GM19397 (cell line): ENCODE results near the gene HSBP1.

Experiments
- ATAC-seq: cut with Tn5 transposase; IDR thresholded peaks from one replicate; pipeline ENCODE4 v1.9.1; 2021; ENCODE audit warnings: mild to moderate bottlenecking, moderate library complexity; ENCODE audit not compliant: unreplicated experiment

HSBP1 gene

DNA sequence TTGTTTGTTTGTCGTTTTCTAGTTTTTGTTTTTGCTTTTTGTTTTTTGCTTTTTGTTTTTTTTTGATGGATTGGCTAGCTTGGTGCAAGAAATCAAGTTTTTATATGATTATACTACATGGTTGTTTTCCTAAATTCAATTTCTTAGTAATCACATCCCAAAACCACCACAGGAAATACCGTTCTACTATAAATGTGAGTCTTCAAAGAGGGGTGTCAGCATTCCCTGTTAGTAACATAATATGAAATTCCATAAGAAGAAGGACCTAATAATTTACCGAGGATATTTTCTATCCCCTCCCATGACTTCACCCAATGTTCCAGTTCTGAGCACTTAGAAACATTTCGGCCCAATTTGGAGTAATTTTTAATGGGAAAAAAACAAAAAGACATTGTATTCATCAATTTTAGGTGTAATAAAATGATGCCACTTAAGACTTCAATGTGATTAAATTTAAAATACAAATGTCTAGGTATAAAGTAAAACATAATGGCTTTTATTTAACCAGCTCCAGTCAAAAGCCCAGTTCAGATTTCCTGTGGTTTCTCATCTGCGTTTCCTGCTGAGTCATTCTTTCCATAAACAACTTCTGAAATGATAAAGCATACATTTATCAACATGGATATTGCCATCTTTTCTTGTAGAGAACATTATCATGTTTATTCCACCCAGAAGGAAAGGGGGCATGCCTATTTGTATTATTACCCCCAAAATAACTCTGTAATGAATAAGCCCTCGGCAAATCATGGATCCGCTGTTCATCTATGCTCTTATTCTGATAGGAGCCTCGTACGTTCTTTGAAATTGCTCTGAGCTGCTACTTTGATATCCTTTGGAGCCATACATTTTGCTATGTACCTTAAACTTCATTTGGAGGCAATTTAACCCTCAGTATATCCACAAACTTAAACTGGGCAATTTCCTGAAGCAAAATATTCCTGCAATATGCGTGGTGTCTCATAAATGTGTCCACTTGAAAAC lies 28.1 kb downstream of the HSBP1 start:
- no peak for ATAC-seq

DNA sequence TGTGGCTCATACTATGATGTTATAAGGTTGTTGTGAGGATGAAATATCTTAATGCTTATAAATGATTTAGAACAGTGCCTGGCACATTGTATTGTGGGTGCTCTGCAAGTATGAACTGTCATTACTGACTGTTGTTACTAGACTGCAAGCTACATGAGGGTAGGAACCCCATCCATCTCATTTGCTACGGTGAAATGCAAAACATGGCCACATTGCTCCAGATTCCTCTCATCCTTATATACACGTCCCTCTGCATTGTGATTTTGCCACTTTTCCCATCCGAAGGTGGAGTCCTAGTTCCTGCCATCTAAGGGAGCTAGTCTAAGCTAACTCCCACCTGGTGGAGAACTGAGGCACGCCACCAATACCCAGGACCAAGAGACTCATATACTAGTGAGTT lies 29.8 kb downstream of the HSBP1 start:
- no peak for ATAC-seq

DNA sequence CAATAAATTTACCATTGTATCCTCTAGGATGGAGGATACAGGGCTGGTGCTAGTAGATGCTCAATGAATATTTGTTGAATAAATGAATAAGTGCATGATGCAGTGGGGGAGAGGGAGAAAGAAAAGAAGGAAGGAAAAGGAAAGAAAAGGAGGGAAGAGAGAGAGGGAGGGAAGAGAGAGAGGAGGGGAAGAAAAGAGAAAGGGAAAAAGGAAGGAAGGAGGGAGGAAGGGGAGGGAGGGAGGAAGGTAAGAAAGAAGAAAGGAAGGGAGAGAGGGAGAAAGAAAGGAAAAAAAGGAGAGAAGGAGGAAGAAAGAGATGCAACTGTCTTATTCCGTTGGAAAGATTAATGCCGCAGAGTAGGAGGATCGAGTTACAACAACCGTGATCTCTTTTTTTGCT lies 30.4 kb downstream of the HSBP1 start:
- ATAC-seq = no peak

DNA sequence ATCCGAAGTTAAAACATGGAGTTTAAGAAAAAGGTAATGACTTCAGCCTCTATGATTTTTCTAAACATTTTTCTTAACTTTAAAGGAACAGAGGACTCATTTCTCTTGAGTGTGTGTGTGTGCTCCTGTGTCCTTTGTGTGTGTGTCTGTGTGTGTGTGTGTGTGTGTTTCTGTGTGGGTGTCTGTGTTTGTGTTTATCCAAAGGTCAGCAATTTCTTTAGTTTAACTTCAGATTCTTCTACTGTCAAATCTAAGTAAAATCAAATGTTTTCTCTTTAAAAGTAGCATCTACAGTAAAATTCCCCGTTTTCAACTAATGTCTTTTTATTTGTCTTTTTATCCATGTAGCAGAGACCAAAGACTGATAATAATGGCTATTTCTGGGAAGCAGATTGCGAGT lies 31.8 kb downstream of the HSBP1 start:
- no peak for ATAC-seq

DNA sequence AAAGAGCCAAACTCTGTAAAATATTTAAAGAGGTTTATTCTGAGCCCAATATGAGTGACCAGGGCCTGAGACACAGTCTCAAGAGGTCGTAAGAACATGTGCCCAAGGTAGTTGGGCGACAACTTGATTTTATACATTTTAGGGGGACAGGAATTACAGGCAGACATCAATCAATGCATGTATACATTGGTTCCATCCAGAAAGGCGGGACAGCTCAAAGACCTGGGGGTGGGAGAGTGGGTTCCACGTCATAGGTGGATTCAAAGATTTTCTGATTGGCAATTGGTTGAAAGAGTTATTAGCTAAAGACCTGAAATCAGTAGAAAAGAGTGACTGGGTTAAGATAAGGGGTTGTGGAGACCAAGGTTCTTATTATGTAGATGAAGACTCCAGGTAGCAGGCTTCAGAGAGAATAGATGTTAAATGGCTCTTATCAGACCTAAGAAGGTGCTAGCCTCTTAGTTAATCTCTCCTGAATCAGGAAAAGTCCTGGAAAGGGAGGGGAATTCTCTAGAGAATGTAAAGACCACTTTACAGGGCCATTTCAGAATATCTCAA lies 32.4 kb downstream of the HSBP1 start:
- ATAC-seq = no peak

DNA sequence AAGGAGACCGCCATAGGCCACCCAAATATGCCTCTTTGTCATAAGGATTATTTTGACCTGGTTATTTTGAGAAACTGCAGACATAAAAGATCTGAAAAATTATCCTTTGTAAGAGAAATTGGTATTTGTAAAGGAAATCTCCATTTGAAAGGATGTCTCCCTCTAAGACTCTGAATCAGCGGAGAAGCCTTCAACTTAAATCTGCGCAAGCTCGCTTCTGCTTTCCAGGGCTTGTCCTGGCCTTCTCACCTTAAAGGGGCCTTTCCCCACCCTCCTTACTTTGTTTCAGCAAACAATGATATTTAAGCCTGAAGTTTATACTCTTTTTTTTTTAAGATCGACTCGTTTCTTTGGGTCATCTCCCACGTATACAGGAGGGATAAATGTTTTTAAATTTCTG lies 34.5 kb downstream of the HSBP1 start:
- ATAC-seq = no peak

DNA sequence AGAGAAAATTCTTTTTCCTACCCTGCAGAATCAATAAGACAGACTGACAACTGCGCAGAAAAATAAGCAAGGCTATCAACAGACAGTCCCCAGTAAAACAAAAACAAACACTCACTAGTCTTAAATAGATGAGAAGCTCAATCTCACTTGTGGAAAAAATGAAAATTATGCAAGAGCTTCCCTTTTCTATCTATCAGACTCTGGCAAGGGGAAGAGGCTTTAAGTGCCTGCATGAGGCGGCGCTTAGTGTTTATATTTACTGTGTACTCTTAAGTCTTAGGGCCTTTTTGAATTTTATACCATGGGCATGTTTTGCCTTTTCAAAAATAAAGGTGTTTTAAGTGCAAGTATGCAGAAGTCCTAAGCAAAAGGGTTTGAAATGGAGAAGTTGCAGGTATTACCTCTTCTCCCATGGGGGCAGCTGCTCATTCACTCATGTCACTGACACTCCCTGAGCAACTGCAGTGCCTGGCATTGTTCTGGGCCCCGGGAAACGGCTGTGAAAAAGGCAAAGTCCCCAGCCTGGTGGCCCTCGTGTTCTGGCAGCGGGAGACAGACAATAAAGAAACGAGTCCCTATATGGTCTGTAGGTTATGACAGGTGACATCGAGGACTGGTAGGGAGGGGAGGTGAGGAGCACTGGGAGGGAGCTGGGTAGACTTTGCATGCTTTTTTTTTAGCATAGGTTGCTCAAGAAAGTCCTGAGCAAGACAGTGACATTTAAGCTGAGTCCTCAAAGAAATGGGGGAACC lies 35.2 kb downstream of the HSBP1 start:
- ATAC-seq = no peak

DNA sequence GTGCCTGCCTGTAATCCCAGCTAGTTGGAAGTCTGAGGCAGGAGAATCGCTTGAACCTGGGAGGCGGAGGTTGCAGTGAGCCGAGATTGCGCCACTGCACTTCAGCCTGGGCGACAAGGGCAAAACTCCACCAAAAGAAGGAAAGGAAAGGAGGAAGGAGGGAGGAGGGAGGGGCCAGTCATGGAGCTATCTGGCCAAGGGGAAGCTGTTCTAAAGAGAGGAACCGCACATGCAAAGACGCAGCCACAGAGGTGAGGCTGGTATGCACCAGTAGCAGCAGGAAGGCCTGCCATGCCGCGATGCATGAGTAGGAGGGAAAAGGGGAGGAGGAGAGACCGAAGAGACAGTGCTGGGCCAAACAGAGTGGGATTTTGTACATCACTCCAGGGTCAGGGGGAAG lies 35.9 kb downstream of the HSBP1 start:
- no peak for ATAC-seq

DNA sequence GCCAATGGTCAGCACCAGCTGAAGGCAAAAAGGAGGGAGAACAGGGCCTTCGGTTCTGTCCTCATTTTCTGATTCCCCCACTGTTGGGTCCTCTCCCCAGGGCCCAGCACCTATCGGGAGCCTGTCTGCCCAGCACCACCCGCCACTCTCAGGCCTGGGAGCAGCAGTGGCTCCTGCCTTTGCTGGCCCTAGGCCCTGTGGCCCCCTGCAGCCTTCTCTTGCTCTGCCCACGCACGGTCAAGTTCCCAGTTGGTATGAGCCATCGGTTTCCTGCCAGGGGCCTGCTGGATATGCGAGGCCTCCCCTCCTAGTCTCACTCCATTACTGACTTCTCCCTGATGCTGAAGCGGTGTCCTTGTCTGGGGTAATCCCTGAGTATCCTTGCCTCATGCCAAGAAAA lies 37.5 kb downstream of the HSBP1 start:
- no peak for ATAC-seq

DNA sequence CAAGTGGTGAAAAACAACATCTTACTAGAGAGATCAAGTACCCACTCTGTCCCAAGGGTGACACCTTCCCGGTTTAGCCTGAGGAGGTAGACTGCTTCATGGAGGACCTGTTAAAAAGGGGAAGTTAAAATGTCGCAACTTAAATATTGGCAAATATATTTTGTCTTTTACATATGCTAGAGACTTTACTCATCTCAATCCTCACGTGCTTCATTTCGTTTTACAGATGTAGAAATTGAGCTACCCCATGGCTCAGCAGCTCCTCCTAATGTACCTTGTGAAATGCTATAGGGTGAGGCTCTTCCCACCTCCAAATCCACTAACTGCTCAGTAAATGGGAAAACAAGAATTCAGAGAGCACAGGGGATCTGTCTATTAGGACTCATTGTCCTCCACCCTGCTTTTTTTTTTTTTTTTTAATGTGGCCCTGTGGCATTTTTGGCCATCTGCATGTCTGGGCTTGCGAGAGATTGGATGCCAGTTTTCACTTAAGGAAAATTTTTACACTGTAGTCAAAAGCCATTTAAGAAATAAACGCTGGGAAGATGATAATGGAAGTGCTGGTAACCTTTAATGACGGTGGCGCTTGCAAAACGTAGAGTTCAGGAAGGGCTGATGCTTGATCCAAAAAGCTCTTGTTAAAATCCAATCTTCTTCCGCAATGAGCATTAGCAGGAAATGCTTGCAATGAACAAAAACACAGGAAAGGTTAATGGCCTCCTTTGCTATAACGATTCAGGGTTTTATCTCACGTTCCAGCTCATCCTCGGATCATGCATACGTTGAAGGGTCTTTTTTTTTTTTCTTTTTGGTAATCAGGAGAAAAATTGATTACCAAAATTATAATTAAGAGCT lies 39.8 kb downstream of the HSBP1 start:
- ATAC-seq = no peak

DNA sequence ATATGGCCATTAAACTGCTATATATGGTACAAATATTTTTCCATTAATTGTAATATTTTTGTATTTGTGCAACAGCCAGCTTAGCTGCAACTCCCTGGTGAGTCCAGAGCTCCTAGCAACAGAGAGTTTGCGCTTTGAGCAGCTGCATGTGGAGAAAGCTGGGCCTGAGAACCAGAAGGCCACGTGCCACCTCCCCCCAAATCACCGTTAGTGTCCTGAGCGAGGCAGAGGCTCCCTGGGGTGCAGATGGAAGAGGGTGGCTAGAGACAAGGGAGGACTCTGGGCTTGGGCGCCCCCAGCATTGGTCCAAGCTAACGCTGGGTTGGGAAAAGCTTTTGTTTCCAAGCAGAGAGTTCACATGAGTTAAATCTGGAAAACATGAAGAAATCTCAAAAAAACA lies 41.6 kb downstream of the HSBP1 start:
- ATAC-seq = no peak

DNA sequence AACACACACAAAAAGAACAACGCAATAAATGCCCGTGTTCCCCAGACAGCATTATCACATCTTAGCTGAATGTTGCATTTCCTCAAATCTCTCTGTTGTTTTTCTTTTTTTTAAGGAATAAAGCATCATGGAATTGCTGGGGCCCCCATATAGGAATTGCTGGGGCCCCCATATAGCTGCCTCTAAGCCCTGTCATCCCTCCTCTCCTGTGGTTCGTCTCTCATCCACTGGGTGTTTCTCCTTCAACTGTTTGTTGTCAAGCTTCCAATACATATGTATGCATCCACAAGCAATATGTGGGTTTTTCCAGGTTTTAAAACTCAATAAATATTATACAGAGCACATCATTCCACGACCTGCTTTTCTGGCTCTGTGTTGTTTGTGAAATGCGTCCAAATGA lies 43.2 kb downstream of the HSBP1 start:
- no peak for ATAC-seq

DNA sequence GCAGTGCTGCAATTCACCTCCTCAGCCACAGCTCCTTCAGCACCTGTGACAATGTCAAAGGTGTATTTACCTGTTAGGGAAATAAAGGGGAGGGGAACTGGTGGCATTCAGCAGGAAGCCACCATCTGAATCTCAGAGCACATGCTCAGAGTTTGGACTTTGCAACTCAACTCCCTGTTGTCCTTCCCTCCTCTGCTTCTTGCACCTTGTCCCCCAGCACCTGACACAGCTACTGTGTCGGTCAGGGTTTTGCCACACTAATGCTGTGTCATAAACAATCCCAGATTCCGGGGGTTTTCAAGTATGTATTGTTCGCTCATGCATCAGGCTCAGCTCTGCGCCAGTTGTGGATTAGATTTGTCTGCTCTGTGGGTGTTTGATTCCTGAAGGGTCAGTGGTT lies 43.7 kb downstream of the HSBP1 start:
- no peak for ATAC-seq

DNA sequence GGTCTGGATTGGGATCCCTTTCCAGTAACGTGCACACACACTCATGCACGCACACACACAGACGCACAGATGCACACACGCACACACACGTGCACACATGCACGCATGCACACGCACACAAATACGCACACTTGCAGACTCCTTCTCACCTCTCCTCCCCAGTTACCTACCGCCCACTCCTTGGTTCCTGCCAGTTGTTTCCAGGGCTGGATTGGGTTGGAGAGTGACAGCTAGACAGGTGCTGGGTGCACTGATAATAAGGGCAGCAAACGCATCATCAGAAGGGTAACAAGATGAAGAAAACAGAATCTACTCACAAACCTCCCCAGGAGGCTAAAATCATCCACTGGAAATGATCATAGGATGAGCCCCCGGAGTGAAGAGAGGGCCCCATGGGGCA lies 45.0 kb downstream of the HSBP1 start:
- no peak for ATAC-seq

DNA sequence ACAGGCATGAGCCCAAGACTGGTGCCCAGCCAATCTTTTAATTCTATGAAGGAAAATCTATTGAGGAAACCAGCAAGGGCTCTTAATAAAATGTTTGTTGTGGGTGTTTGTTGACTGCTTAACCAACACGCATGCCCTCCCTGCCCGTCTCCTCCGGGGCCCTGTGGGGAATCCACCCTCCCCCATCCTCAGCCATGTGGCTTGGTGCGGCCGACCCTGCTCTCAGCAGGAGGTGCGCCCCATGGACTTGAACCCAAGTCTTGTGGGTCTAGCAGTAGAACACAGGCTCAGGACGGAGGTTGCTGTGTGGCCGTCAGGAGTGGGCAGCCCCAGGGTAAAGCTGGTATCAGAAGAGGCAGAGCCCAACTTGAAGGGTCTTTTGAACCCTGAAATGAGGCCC lies 46.1 kb downstream of the HSBP1 start:
- ATAC-seq = no peak

DNA sequence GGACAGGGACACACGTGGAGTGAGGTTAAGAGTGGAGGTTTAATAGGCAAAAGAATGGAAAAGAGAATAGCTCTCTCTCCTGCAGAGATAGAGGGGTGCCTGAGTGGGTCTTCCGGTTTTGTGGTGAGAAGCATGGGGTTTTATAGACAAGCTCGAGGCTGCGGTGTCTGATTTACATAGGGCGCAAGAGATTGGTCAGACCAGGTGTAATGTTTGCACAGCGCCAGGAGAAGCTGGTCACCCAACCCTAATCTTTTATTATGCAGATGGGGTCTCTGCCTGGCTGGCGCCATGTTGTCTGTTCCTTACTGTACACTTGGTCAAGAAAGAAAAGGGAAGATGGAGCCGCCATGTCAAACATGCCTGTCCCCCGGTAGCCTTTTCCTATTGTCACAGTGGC lies 46.6 kb downstream of the HSBP1 start:
- no peak for ATAC-seq

DNA sequence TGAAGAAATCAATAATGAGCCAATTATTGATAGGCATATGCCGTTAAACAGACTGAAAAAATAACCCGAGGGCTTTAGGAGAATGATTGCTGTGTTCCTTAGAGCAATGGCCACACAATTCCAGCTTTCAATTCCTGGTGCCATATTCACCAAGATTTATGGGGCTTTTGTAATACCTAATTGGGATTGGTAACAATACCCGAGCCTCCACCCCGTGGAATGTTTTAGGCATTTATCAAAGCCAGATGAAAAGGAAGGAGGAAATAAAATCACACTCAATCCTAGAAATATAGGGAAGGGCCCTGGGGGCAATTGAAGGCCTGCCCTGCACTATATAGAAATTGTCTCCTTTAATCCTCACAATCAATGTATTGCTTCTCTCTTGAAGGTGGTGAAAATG lies 49.0 kb downstream of the HSBP1 start:
- ATAC-seq = no peak

DNA sequence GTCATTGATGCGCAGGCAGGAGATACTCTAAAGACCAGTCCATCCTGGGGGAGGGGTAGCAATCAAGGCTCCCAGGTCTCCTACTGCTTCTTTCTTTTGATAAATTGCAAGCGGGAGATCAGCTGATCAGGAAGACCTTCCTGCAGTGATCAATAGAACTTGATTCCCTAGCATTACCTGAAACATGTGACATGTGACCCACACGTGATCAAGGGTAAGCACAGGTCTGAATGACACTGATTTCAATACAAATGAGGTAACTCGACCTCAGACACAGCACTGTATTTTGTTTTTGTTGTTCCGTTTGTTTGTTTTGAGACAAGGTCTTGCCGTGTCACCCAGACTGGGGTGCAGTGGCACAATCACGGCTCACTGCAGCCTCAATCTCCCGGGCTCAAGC lies 51.5 kb downstream of the HSBP1 start:
- ATAC-seq = no peak

DNA sequence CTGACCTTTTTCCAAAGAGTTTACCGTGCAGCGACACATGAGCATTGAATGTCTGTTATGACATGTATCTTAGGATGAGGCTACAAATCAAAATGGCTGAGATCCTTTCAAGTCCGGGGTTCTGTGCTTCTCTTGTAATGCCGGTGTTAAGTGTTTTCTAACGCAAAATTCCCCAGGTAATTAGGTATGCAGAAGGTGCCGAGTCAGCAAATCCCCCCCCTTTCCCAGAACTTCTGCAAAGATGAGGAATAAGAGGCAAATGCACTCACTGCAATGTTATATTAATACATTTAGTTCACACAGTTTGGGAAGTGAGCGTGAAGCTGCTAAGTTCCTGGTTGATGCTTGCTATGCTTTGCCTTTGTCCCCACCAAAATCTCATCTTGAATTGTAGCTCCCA lies 54.9 kb downstream of the HSBP1 start:
- no peak for ATAC-seq

DNA sequence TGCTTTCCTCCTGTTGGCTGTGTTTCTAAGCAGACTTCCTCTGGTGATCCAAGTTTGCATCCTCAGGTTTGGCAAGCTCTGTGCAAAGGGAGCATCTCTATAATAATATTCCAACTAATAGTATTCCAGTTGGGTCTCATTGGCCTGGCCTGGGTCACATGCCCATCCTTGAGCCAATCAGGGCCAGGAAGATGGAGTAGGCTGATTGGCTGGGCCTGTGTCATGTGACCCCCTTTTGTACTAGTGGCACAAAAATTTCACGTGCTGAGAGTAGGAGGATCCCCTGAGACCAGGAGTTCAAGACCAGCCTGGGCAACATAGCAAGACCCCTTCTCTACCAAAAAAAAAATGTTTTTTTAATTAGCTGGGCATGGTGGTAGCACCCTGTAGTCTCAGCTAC lies 55.9 kb downstream of the HSBP1 start:
- ATAC-seq = no peak
